ENCODE measurements around the gene TOLLIP.

Gene TOLLIP

DNA sequence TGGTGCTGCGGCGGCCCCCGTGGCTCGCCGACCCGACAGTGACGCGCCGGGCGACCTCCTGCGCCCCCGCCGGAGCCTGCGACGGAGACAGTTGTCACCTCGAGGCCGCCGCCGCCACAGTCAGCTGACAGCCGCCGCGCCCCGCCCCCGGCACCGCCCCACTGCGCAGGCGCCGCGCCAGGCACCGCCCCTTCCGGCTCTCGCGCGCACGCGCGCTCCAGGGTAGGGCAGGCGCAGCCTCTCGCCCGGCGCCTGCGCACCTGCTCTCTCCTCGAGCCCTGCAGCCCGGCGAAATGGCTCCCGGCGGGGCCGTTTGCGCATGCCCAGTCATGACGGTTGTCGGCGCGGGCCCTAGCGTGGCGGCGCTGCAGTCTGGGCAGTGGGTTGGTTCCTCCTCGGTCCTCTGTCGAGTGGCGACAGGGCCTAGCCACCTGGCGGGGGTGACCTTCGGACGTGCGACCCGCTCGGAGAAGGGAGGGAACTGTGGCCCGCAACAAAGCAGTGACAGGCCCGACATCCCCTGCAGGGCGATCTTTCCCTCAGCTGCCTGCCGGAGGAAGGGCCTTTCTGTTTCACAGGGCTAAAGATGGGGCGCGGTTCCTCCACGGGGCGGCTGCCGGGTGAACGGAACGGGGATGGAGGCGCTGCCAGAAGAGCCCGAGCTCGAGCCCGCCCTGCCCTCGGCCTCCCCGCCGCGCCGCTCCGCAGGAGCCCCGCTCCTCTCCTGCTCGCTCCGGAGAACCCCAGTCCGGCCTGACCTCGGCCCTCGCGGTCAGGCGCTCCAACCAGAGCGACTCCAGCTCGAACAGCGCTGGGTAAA, at the start of gene TOLLIP:
Gene TOLLIP (minus strand): TSS at position 135 of the 820 bp plus-strand sequence. CDS start 134 bp downstream, at position 1.
- TF ChIP-seq USF1 (IDR thresholded peaks at IDR 0.05), result peak; percentile 86
- no peak for TF ChIP-seq EP300 (IDR thresholded peaks at IDR 0.05; ENCODE audit: borderline replicate concordance)
- 0 out of 2 replicates have a peak, but pooled peaks have one; percentile 1 for TF ChIP-seq EGR1 (IDR thresholded peaks at IDR 0.05)
- peak; percentile 89 for TF ChIP-seq TAF1 (IDR thresholded peaks at IDR 0.05; ENCODE audit: low read depth)
- peak; percentile 90 for TF ChIP-seq MAX (IDR thresholded peaks at IDR 0.05)
- TF ChIP-seq NFIC (IDR thresholded peaks at IDR 0.05), result no peak
- TF ChIP-seq YY1 (IDR thresholded peaks at IDR 0.05; ENCODE audit: low read depth), result peak; percentile 83

DNA sequence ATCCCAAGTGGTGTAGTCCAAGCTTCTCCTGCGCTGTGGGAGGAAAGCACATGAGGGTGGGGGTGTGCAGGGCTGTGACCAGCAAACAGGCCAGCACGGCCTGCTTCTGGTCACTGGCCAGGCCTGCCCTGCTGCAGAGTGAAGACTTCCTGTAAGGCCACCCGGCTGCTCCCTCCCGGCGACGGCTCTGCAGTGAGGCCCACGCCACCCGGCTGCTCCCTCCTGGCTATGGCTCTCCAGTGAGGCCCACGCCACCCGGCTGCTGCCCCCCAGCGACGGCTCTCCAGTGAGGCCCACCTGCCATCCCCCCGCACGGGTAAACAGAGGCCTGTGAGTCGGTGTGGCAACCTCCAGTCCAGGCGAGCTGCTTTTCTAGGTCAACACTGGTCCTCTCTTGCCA, 48.9 kb upstream of the TOLLIP start:
- TF ChIP-seq CEBPB (IDR thresholded peaks at IDR 0.05) (no peak), ZBTB7A (IDR thresholded peaks at IDR 0.05; ENCODE audit: low read depth) (no peak), FOXM1 (IDR thresholded peaks at IDR 0.05; ENCODE audit: borderline replicate concordance, low read depth) (no peak), TAF1 (IDR thresholded peaks at IDR 0.05; ENCODE audit: low read depth) (no peak), EP300 (IDR thresholded peaks at IDR 0.05; ENCODE audit: borderline replicate concordance) (no peak), RAD21 (IDR thresholded peaks at IDR 0.05; ENCODE audit: low read depth) (no peak), USF1 (IDR thresholded peaks at IDR 0.05) (no peak), YY1 (IDR thresholded peaks at IDR 0.05; ENCODE audit: low read depth) (no peak), NFIC (IDR thresholded peaks at IDR 0.05) (no peak)

GRCh38 chr11:1356478-1356960, 47.1 kb upstream of the TOLLIP start:
- TF ChIP-seq ZBTB7A (IDR thresholded peaks at IDR 0.05; ENCODE audit: low read depth), result no peak
- TF ChIP-seq TEAD4 (IDR thresholded peaks at IDR 0.05), result no peak
- no peak for TF ChIP-seq TAF1 (IDR thresholded peaks at IDR 0.05; ENCODE audit: low read depth)
- no peak for TF ChIP-seq CEBPB (IDR thresholded peaks at IDR 0.05)
- TF ChIP-seq EP300 (IDR thresholded peaks at IDR 0.05; ENCODE audit: borderline replicate concordance), result no peak
- no peak for TF ChIP-seq USF1 (IDR thresholded peaks at IDR 0.05)
- TF ChIP-seq, protein P1, sequence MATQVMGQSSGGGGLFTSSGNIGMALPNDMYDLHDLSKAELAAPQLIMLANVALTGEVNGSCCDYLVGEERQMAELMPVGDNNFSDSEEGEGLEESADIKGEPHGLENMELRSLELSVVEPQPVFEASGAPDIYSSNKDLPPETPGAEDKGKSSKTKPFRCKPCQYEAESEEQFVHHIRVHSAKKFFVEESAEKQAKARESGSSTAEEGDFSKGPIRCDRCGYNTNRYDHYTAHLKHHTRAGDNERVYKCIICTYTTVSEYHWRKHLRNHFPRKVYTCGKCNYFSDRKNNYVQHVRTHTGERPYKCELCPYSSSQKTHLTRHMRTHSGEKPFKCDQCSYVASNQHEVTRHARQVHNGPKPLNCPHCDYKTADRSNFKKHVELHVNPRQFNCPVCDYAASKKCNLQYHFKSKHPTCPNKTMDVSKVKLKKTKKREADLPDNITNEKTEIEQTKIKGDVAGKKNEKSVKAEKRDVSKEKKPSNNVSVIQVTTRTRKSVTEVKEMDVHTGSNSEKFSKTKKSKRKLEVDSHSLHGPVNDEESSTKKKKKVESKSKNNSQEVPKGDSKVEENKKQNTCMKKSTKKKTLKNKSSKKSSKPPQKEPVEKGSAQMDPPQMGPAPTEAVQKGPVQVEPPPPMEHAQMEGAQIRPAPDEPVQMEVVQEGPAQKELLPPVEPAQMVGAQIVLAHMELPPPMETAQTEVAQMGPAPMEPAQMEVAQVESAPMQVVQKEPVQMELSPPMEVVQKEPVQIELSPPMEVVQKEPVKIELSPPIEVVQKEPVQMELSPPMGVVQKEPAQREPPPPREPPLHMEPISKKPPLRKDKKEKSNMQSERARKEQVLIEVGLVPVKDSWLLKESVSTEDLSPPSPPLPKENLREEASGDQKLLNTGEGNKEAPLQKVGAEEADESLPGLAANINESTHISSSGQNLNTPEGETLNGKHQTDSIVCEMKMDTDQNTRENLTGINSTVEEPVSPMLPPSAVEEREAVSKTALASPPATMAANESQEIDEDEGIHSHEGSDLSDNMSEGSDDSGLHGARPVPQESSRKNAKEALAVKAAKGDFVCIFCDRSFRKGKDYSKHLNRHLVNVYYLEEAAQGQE (IDR thresholded peaks at IDR 0.05; ENCODE audit: low read depth), result no peak
- TF ChIP-seq RAD21 (IDR thresholded peaks at IDR 0.05; ENCODE audit: low read depth), result no peak
- TF ChIP-seq MAX (IDR thresholded peaks at IDR 0.05), result no peak
- TF ChIP-seq NFIC (IDR thresholded peaks at IDR 0.05), result no peak
- no peak for TF ChIP-seq EGR1 (IDR thresholded peaks at IDR 0.05)
- no peak for TF ChIP-seq CREB1 (IDR thresholded peaks at IDR 0.05; ENCODE audit: low read depth)
- TF ChIP-seq YY1 (IDR thresholded peaks at IDR 0.05; ENCODE audit: low read depth), result no peak
- no peak for TF ChIP-seq TCF12 (IDR thresholded peaks at IDR 0.05; ENCODE audit: low read depth)

DNA sequence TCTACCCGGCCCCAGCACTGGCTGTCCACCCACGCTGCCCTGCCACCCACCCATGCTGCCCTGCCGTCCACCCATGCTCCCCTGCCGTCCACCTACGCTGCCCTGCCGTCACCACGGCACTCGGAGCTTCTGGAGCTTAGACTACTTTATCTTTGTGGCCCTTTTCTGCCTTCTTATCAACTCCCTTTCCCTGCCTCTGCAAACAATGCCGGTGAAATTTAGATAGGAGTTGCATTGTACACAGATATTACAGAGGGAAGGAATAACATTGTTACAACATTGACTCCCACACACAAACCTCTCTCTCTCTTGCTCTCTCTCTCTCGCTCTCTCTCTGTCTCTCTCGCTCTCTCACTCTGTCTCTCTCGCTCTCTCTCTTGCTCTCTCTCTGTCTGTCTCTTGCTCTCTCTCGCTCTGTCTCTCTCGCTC, 46.6 kb upstream of the TOLLIP start:
- TF ChIP-seq, protein P1 (IDR thresholded peaks at IDR 0.05; ENCODE audit: low read depth), result no peak

DNA sequence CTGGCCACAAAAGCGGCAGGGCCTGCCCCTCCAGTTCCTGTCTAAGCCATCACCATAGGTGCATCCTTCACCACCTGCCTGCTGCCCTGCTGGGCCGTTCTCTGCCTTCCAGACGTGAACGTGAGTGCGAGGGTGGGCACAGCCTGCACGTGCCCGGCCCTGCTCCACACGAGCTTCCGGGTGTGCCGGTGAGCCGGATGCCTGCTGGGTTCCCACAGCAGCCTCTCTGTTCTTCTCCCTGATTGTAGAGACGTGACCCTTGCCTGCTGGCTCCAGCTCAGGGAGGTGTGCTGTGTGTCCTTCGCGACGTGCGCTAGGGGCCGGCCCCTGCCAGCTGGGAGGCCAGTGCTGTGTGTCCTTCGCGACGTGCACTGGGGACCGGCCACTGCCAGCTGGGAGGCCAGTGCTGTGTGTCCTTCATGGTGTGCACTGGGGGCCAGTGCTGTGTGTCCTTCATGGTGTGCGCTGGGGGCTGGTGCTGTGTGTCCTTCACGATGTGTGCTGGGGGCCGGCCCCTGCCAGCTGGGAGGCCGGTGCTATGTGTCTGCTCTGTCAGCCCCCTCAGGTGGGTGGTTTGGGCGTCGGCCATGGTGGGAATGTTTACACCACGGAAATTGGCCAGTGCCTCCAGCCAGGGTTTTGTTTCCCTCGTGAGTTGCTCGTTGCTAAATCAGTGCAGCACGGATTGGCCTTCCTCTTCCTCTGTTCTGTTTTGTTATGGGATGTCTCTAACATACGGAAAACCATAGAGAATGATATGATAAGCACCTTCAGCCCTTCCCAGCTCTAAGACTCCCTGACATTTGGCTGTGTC, 44.9 kb upstream of the TOLLIP start:
- TF ChIP-seq CREB1 (IDR thresholded peaks at IDR 0.05; ENCODE audit: low read depth) (no peak), MAX (IDR thresholded peaks at IDR 0.05) (peak; percentile 77; the same call in 1 of the 2 replicates)

All from Ishikawa (cell line).